Stimulated activated CD4-positive, alpha-beta T cell treated with anti-CD3 and anti-CD28 coated beads, Interleukin-15, amount 100 ng/mL, for 1 hour (primary cell): Measurements from ENCODE around the gene SPEN.

Experiments used
- DNase-seq, 2 donors: peaks; one replicate each; pipeline ENCODE4 v3.0.0-alpha.2; 2020; ENCODE audit warnings: low read depth in 1 of 2, low spot score in 1 of 2

Gene SPEN

GRCh38 chr1:15958793-15959192 lies 111.3 kb downstream of the SPEN start:
- DNase-seq: no peak

GRCh38 chr1:15959424-15959823 lies 111.9 kb downstream of the SPEN start:
- DNase-seq: no peak

- no peak for DNase-seq
Observed at GRCh38 chr1:15959827-15960446, 112.4 kb downstream of the SPEN start.

- no peak for DNase-seq
Observed at GRCh38 chr1:15960808-15961207, 113.3 kb downstream of the SPEN start.

- no peak for DNase-seq
Observed at GRCh38 chr1:15961492-15961891, 114.0 kb downstream of the SPEN start.

GRCh38 chr1:15962176-15962575 lies 114.7 kb downstream of the SPEN start:
- DNase-seq: no peak

- DNase-seq: no peak
Observed at GRCh38 chr1:15962671-15963362, 115.3 kb downstream of the SPEN start.

- no peak for DNase-seq
Observed at GRCh38 chr1:15963363-15963967, 116.0 kb downstream of the SPEN start.

- no peak for DNase-seq
Observed at GRCh38 chr1:15963968-15964648, 116.6 kb downstream of the SPEN start.

- DNase-seq: no peak
Observed at GRCh38 chr1:15965228-15965767, 117.8 kb downstream of the SPEN start.

- peak in 1 of 2 donors; percentile 63 for DNase-seq
Observed at GRCh38 chr1:15966081-15966955, 118.8 kb downstream of the SPEN start.

- no peak for DNase-seq
Observed at GRCh38 chr1:15966956-15967344, 119.4 kb downstream of the SPEN start.

- DNase-seq: no peak
Observed at GRCh38 chr1:15968172-15968571, 120.7 kb downstream of the SPEN start.

GRCh38 chr1:15969321-15969880 lies 121.9 kb downstream of the SPEN start:
- no peak for DNase-seq

- no peak for DNase-seq
Observed at GRCh38 chr1:15970911-15971310, 123.4 kb downstream of the SPEN start.

- no peak for DNase-seq
Observed at GRCh38 chr1:15972409-15972808, 124.9 kb downstream of the SPEN start.

GRCh38 chr1:15973772-15974171 lies 126.3 kb downstream of the SPEN start:
- no peak for DNase-seq

- DNase-seq: no peak
Observed at GRCh38 chr1:15974855-15975254, 127.3 kb downstream of the SPEN start.

GRCh38 chr1:15975358-15975804 lies 127.9 kb downstream of the SPEN start:
- peak; percentile 38 to 70 for DNase-seq
